Activated naive CD8-positive, alpha-beta T cell treated with anti-CD3 and anti-CD28 coated beads, Interleukin-2, amount 50 U/mL, for 16 hours (primary cell): ENCODE measurements around the gene ELOVL6.
"Not testable (repeated sequence)": the region's sequence is repeated elsewhere in the genome, so short reads cannot be mapped to it uniquely, and the experiment has no call there.

Experiments
- DNase-seq: peaks from one replicate; pipeline ENCODE4 v3.0.0-alpha.2; 2020; ENCODE audit warnings: low read depth, low spot score

The ELOVL6 gene

GRCh38 chr4:110128029-110128428 is 70.4 kb downstream of the ELOVL6 start:
- no peak for DNase-seq

- no peak for DNase-seq
Observed at GRCh38 chr4:110124711-110125110, 73.7 kb downstream of the ELOVL6 start.

- DNase-seq: no peak
Observed at GRCh38 chr4:110122201-110122600, 76.2 kb downstream of the ELOVL6 start.

GRCh38 chr4:110120506-110120905 is 77.9 kb downstream of the ELOVL6 start:
- DNase-seq: no peak

GRCh38 chr4:110119880-110120279 is 78.5 kb downstream of the ELOVL6 start:
- no peak for DNase-seq

- DNase-seq: no peak
Observed at GRCh38 chr4:110119337-110119736, 79.1 kb downstream of the ELOVL6 start.

- DNase-seq: no peak
Observed at GRCh38 chr4:110112056-110112455, 86.4 kb downstream of the ELOVL6 start.

GRCh38 chr4:110109455-110109854 is 89.0 kb downstream of the ELOVL6 start:
- DNase-seq: no peak

- no peak for DNase-seq
Observed at GRCh38 chr4:110108960-110109359, 89.5 kb downstream of the ELOVL6 start.

- no peak for DNase-seq
Observed at GRCh38 chr4:110108422-110108821, 90.0 kb downstream of the ELOVL6 start.

- DNase-seq: no peak
Observed at GRCh38 chr4:110107866-110108265, 90.5 kb downstream of the ELOVL6 start.

GRCh38 chr4:110106931-110107296 is 91.5 kb downstream of the ELOVL6 start:
- DNase-seq: no peak

GRCh38 chr4:110104661-110105060 is 93.8 kb downstream of the ELOVL6 start:
- no peak for DNase-seq

- no peak for DNase-seq
Observed at GRCh38 chr4:110099638-110100037, 98.8 kb downstream of the ELOVL6 start.

- no peak for DNase-seq
Observed at GRCh38 chr4:110096405-110096804, 102.0 kb downstream of the ELOVL6 start.

GRCh38 chr4:110092646-110093045 is 105.8 kb downstream of the ELOVL6 start:
- DNase-seq: no peak

- DNase-seq: no peak
Observed at GRCh38 chr4:110091434-110092140, 106.8 kb downstream of the ELOVL6 start.

GRCh38 chr4:110088670-110089069 is 109.7 kb downstream of the ELOVL6 start:
- DNase-seq: no peak

- DNase-seq: no peak
Observed at GRCh38 chr4:110087070-110087708, 111.2 kb downstream of the ELOVL6 start.

- no peak for DNase-seq
Observed at GRCh38 chr4:110085131-110085530, 113.3 kb downstream of the ELOVL6 start.

GRCh38 chr4:110084154-110084553 is 114.3 kb downstream of the ELOVL6 start:
- no peak for DNase-seq

GRCh38 chr4:110078148-110078547 is 120.3 kb downstream of the ELOVL6 start:
- not testable (repeated sequence) for DNase-seq

- DNase-seq: not testable (repeated sequence)
Observed at GRCh38 chr4:110076828-110077227, 121.6 kb downstream of the ELOVL6 start.
